ENCODE measurements around the gene LILRA5.
"Not testable (repeated sequence)": the region's sequence is repeated elsewhere in the genome, so short reads cannot be mapped to it uniquely, and the experiment has no call there.

LILRA5 gene

GRCh38 chr19:54312436-54313377, at the start of gene LILRA5:
TSS of gene LILRA5 (minus strand) at chr19:54313166. CDS start at chr19:54313019, 147 bp downstream.
- DNase-seq, result no peak

- not testable (repeated sequence) for DNase-seq
Observed at GRCh38 chr19:54361680-54362422, 48.9 kb upstream of the LILRA5 start.

DNA sequence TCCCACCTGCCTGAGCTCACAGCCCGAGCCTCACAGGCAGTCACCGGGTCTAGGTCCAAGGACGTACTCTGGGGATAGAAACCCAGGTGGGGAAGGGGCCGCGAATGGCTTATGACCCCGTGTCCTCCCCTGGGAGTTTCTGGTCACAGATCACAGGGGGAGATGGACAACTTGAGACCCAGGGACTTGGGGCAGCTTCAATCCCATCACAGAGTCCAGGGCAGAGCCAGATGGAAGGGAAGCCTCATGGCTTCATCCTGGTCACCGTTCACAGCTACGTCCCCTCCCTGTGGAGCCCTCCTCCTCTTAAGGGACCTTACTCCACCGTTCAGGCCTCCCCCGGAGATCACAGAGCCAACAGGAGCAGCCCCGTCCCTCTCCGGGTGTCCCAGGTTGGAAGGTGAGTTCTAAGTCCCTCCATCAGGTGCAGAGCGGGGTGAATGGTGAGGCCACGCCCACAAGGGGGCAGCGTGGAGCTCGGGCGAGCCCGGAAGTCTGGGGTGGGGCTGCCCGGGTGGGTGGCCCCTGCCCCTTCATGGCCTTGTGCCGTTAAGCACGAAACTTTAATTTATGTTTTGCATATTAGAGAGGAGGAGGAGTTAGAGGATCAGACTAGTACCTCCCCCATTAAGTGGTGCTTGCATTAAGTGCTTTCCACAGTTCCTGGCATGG, 46.3 kb upstream of the LILRA5 start:
- not testable (repeated sequence) for DNase-seq

- DNase-seq, result no peak
Observed at GRCh38 chr19:54357381-54357780, 44.4 kb upstream of the LILRA5 start.

DNA sequence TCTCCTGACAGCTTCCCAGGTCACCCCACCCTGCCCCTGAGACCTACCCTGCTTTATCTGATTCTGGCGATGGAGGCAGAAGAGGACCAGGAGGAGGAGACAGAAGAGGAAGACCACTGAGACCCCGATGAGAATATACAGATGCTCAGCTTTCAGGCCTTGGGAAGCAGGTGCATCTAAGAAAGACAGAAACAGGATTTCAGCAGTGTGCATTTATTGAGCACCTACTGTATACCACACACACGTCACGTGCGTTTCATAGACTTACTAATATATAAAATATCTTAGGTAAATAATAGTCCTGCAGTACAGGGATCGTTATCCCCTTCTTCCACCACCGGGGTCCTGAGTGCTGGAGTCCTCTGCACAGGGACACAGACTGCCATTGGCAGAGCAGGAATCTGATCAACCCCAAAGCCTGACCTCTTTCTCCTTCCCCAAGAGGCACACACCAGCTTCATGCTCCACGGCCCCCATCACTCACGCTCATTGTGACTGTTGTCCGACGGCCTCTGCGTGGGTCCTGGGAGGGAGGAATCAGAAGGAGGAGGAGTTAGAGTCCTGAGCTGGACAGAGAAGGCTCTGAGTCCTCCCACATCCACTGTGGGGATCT, 43.6 kb upstream of the LILRA5 start:
- no peak for DNase-seq

- no peak for DNase-seq
Observed at GRCh38 chr19:54355675-54356074, 42.7 kb upstream of the LILRA5 start.

DNA sequence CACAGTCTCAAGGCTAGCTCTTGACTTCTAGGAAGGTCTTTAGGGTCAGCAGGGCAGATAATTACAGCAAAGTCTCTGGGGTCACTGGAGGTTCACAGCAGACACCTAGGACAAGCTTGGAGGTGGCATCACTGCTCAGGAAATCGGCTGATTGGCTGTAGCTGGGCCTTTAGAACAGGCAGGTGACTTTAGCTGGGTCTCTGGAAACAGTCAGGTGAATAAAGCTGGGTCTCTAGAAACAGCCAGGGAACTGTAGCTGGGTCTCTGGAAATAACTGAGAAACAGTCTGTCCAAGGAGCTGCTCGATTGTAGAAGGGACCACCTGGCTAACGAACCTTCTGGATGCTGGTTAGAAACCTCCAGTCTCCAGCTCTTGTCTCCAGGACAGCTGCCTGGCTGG, 41.8 kb upstream of the LILRA5 start:
- no peak for DNase-seq

DNA sequence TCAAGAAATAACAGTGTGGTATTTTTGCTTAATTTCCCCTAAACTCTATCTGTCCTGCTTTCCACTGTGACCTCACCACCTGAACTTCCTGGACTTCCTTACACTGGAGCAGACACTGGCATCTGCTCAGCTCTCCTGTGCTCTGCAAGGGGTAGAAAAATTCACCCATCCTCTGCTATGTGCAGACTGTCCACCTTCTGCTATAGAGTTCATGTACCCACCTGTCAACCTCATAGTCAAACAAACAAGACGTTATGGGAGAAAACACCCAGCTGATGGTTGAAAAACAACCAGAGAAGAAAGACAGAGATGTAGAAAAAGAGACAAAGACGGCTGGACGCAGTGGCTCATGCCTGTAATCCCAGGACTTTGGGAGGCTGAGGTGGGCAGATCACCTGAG, 39.6 kb upstream of the LILRA5 start:
- no peak for DNase-seq

- no peak for DNase-seq
Observed at GRCh38 chr19:54352041-54352440, 39.1 kb upstream of the LILRA5 start.

DNA sequence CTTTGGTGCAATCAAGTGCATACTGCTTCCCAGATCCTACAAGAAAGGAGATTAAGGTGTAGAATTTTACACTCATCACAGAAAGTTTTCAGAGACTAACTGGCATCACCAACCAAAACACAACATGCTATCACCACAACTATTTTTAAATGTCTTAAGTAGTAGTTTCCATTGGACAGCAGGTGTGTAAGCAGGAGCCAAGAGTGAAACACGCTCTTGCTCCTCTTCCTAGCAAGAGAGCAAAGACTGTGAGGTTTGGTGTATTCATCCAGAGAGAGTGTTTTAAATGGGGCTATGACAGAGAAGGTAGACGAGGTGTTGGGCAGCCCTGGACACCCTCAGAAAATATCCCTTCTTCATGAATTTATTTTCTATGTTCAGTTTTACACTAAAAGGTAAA, 38.5 kb upstream of the LILRA5 start:
- DNase-seq, result no peak

DNA sequence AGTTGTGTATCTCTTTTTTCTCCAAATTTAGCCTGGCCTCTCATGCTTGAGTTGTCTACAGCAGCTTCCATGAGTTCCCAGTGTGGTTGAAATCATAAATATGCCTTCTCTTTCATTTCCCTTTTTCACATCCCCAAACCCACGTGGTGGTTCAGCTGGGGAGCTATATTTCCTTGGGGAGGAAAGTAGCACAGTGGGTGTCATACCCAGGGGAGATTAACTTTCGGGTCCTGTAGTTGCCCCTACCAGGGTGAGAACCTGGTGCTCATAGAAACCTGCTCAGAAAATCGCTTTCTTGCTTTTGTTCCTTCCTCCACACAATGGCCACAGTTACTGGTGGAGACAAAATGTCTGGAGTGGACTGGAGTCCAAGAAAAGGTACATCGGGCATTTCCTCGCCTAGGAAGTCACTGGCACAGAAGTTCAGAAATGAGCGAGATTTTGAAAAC, 33.0 kb upstream of the LILRA5 start:
- DNase-seq, result no peak

GRCh38 chr19:54343868-54344267, 30.9 kb upstream of the LILRA5 start:
- no peak for DNase-seq

DNA sequence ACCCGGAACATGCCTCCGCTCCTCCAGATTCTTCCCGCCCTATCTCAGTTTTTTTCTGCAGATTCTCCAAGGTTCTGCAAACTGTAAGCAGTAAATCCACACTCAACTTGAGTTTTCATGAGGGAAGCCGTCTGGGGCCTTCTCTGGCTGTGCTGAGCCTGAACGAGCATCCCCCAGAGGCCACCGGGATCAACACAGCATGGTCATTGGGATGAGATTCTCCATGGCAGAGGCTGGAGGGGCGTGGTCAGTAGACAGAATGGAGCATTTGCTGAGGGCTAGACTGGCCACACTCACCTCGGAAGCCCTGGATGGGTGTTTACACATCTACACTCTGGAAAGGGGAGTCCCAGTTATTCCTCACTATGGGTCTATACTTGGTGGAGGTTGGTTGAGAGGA, 28.3 kb upstream of the LILRA5 start:
- DNase-seq, result no peak

DNA sequence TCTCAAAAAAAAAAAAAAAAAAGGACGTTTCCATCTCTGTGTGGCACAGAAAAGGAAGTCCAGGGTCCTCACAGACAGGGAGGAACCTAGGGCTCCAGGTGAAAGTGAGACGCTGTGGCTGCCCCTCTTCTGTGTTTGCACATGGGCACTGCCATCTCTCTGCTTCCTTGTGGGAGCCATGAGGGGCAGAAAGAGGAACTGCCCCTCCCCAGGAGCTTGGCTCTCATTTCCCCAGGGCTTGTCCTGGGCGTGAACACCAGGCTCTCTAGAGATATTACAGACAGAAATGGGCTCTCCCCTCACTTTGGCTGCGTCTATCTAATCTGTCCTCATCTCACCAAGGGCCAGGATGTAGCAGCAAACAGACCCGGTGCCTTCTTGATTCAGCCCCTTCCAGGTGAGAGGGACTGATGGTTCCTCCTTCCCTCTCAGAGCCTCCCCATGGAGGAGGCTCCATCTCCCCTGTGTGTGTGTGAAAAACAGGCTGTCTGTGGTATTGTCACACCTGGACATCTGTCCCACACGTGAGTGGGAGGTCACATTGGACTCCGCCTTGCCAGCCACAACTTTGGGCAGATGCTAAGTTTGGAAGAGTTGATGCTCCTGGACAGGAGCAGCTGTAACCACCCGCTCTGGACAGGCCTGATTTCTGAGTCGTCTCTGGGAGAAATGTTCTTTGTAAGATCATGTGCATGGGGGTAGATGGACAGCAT, 26.8 kb upstream of the LILRA5 start:
- DNase-seq, result peak; percentile 62

GRCh38 chr19:54338521-54338920, 25.6 kb upstream of the LILRA5 start:
- no peak for DNase-seq

- no peak for DNase-seq
Observed at GRCh38 chr19:54337858-54338230, 24.9 kb upstream of the LILRA5 start.

DNA sequence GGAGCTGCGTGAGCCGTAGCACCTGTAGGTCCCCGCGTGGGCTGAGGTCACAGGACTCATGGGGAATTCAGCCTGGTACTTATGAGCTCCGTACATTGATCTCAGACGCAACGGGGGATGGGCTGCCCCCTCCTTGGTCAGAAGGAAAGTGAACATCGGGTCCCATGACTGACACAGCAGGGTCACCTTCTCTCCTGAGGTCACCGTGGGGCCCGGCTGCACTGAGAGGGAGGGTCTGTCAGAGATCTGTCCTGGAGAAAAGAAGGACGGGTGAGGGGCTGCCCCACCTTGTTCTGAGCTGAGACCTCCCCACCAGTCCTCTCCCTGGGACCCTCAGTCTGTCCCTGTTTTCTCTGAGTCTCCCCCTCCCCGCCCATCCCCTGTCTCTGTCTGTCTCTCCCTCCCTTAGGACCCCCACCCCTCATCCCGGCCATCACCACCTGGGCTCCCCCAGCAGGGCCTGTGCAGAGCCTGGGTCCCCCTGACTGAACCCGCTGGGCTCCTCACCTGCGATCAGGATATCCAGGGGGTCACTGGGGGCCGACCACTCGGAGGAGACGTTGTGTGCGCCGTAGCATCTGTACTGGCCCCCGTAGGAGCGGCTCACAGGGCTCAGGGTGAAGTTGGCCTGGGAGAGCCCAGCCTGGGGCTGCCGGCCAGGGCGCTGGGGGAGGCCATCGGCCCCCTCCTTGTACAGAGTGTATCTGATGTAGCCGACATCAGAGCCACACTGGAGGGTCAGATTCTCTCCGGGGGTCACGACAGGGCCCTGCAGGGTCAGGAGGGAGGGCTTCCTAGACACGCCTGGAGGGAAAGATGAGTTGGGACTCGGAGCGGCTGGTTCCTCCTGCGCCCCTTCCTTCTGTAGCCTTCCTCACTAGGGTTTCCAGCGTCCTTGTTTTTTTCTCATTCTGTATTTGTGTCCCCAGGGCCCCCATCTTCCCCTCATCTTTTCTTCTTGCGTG, 24.2 kb upstream of the LILRA5 start:
- no peak for DNase-seq

GRCh38 chr19:54335979-54336892, 23.3 kb upstream of the LILRA5 start:
- DNase-seq, result no peak

- DNase-seq, result no peak
Observed at GRCh38 chr19:54335164-54335563, 22.2 kb upstream of the LILRA5 start.

Measured in GDM1 (cell line).